Urinary bladder (tissue), 4 donors: ENCODE measurements around the gene RELL2. TPM values are rescaled to one million over a fixed set of nuclear protein-coding genes. Genes with fewer than 3 reads are reported as not detected.
A peak's percentile ranks its signal among the peaks of the same experiment; 100 is the strongest.
"Not testable (repeated sequence)": the region's sequence is repeated elsewhere in the genome, so short reads cannot be mapped to it uniquely, and the experiment has no call there.

Experiments
- DNase-seq: peaks from one replicate; pipeline ENCODE4 v3.0.0-alpha.2; 2015; ENCODE audit errors: extremely low spot score
- H3K27ac ChIP-seq: one replicate; pipeline ENCODE4 v1.5.1; 2013; ENCODE audit warnings: low read depth, mild to moderate bottlenecking, moderate library complexity
- H3K36me3 ChIP-seq: one replicate; pipeline ENCODE4 v1.6.1; 2013; ENCODE audit warnings: mild to moderate bottlenecking, moderate library complexity; ENCODE audit not compliant: insufficient read depth
- H3K4me1 ChIP-seq: one replicate; pipeline ENCODE4 v1.6.1; 2013; ENCODE audit warnings: mild to moderate bottlenecking, moderate library complexity; ENCODE audit not compliant: insufficient read depth
- H3K4me3 ChIP-seq: one replicate; pipeline ENCODE4 v1.5.1; 2013; ENCODE audit warnings: low read depth, low read length
- WGBS: extraction: QIAGEN DNeasy Blood & Tissue Kit; methylation state at CpG from one replicate; pipeline ENCODE4 v1.1.7; 2013; 5-methylcytosine and 5-hydroxymethylcytosine counted together
- polyA plus RNA-seq: library from polyadenylated mRNA; stranded (reverse); fragments of 200-250 nt; gene quantifications from one replicate; pipeline ENCODE4 v1.2.3, GENCODE V29; 2013
- total RNA-seq: library from RNA; depleted of rRNA; stranded (reverse); fragments of >200 nt; gene quantifications from one replicate; pipeline ENCODE4 v1.2.3, GENCODE V29; 2014
- donor health status: healthy with polysubstance abuse.
- donor health status: healthy.

Gene RELL2
- total RNA-seq: 0.53 TPM
- polyA plus RNA-seq: 3.0 TPM

- peak; percentile 66 for DNase-seq
- Histone ChIP-seq H3K4me1 (no peaks in the 10 kb centered on the region), H3K27ac (peak within 1 kb of the TSS; percentile 13), H3K36me3 (peaks cover 3% of the 10 kb centered on the region), H3K4me3 (peak within 1 kb of the TSS; percentile 76)
- under 1% methylated on average over 55 of the region's 55 CpGs for WGBS
These were observed at the start of gene RELL2, which contains the start of gene HDAC3 for GRCh38 chr5:141636413-141637122. Gene RELL2, plus strand, starts transcription at chr5:141636997. Its CDS starts 1,229 bp downstream, at chr5:141638226. Gene HDAC3, minus strand, starts transcription at chr5:141636849. Its CDS starts 59 bp downstream, at chr5:141636790.

GRCh38 chr5:141590127-141590526 lies 46.7 kb upstream of the RELL2 start:
- Histone ChIP-seq H3K4me1 (no peaks in the 10 kb centered on the region), H3K36me3 (no peaks in the 10 kb centered on the region), H3K4me3 (no peak overlapping the region), H3K27ac (no peak overlapping the region)
- WGBS: 79% methylated on average over 2 of the region's 2 CpGs
- no peak for DNase-seq

DNA sequence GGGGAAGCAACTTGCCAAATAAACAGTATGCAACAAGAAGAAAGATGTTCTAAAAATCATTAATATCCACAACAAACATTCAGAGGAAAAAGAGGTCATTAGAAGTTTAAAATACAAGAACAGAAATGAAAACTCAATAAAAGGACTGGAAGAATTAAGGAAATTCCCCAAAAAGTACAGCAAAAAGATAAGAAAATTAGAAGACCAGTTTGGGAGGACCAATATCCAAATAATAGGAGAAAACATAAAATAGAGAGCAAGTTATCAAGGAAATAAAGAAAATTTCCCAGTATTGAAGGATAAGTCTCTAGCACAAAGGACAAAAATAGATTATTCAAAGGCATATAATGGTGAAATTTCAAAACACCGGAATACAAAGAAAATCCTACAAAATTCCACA lies 39.9 kb upstream of the RELL2 start:
- 96% methylated on average over 1 of the region's 1 CpG for WGBS
- H3K4me1 ChIP-seq: no peaks in the 10 kb centered on the region
- no peak overlapping the region for H3K4me3 ChIP-seq
- no peaks in the 10 kb centered on the region for H3K36me3 ChIP-seq
- DNase-seq: no peak
- no peak overlapping the region for H3K27ac ChIP-seq

GRCh38 chr5:141597394-141597793 lies 39.4 kb upstream of the RELL2 start:
- DNase-seq: no peak
- 85% methylated on average over 2 of the region's 2 CpGs for WGBS
- Histone ChIP-seq H3K36me3 (no peaks in the 10 kb centered on the region), H3K4me3 (no peak overlapping the region), H3K4me1 (no peaks in the 10 kb centered on the region), H3K27ac (no peak overlapping the region)

GRCh38 chr5:141597814-141598213 lies 39.0 kb upstream of the RELL2 start:
- no peaks in the 10 kb centered on the region for H3K36me3 ChIP-seq
- no peak overlapping the region for H3K27ac ChIP-seq
- no peaks in the 10 kb centered on the region for H3K4me1 ChIP-seq
- H3K4me3 ChIP-seq: no peak overlapping the region
- DNase-seq: no peak
- WGBS: 93% methylated on average over 2 of the region's 2 CpGs

- Histone ChIP-seq H3K27ac (no peak overlapping the region), H3K4me3 (no peak overlapping the region), H3K36me3 (no peaks in the 10 kb centered on the region), H3K4me1 (no peaks in the 10 kb centered on the region)
- DNase-seq: no peak
- WGBS: 76% methylated on average over 3 of the region's 3 CpGs
These were observed 38.1 kb upstream of the RELL2 start for GRCh38 chr5:141598391-141599345.

DNA sequence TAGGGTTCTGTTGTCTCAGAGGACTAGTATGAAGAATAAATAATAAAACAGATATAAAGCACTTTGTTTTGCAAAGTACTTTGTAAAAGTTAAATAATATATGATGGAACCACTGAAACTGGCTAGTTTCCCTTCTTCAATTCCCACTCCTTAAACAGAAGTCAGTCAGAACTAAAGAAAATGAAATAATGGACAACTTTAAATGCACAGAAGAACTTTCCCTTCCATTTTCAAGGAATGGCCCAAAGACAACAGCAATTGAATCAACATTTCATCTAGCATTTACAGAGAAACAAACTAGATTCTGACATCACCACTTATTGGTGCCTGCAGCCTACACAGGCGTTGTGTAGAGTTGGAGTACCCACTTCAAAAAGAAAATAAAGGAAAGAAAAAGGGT lies 34.2 kb upstream of the RELL2 start:
- Histone ChIP-seq H3K36me3 (no peaks in the 10 kb centered on the region), H3K4me1 (no peaks in the 10 kb centered on the region), H3K4me3 (no peak overlapping the region), H3K27ac (no peak overlapping the region)
- no peak for DNase-seq
- WGBS: 90% methylated on average over 1 of the region's 1 CpG

- no peaks in the 10 kb centered on the region for H3K4me1 ChIP-seq
These were observed 32.7 kb upstream of the RELL2 start for GRCh38 chr5:141603923-141604717.

DNA sequence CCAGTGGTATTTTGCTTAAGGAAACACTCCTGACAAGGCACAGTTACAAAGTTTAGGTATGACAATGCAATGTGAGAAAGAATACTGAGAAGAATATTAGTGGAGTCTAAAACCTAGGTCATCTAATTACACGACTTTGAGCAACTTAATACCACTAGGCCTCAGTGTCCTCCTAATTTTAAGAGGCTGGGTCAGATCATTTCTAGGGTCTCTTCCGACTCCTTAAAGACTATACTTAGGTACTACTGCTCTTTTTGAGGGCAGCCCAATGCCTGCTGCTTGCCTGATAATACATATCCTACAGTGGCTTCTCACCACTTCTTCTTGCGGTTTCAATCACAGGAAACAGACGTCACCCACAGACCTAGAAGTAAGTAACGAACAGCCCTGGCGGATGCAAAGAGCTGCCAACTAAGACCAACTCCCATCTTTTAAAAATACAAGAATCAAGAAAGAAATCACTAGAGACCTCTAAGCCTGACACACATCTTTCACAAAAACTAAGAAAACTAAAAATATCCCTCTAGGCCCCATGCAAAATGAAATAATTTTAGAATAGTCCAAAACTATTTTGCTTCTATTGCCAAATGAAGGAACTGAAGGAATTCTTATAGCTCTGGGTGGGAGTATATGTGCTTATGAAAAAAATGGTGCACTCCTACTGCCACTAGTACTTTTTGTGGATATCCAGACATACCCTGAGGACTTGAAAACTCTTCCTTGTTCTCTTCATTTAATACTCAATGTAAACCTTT lies 31.1 kb upstream of the RELL2 start:
- H3K4me1 ChIP-seq: no peaks in the 10 kb centered on the region
- peak overlapping the region; percentile 16 for H3K27ac ChIP-seq
- WGBS: 66% methylated on average over 6 of the region's 6 CpGs
- H3K4me3 ChIP-seq: no peak overlapping the region
- no peaks in the 10 kb centered on the region for H3K36me3 ChIP-seq
- no peak for DNase-seq

More at GRCh38 chr5:141603923-141604717, 32.7 kb upstream of the RELL2 start:
- Histone ChIP-seq H3K36me3 (no peaks in the 10 kb centered on the region), H3K27ac (no peak overlapping the region), H3K4me3 (no peak overlapping the region)
- 57% methylated on average over 6 of the region's 6 CpGs for WGBS
- DNase-seq: peak; percentile 23

DNA sequence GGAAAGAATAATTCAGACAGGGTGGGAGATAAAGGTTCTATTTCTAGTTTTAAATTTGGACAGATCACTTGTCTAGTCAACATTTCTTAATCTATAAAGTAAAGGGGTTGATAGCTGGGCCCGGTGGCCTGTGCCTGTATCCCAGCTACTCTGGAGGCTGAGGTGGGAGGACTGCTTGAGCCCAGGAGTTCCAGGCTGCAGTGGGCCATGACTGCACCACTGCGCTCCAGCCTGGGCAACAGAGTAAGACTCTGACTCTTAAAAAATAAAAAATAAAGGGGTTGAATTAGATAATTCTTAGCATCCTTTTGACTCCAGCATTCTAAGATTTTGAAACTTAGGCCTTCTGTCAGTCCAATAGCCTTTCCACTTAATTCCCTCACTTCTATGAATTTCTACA lies 28.8 kb upstream of the RELL2 start:
- no peak overlapping the region for H3K27ac ChIP-seq
- no peak for DNase-seq
- no peak overlapping the region for H3K4me3 ChIP-seq
- 74% methylated on average over 2 of the region's 2 CpGs for WGBS
- no peaks in the 10 kb centered on the region for H3K36me3 ChIP-seq
- H3K4me1 ChIP-seq: no peaks in the 10 kb centered on the region

DNA sequence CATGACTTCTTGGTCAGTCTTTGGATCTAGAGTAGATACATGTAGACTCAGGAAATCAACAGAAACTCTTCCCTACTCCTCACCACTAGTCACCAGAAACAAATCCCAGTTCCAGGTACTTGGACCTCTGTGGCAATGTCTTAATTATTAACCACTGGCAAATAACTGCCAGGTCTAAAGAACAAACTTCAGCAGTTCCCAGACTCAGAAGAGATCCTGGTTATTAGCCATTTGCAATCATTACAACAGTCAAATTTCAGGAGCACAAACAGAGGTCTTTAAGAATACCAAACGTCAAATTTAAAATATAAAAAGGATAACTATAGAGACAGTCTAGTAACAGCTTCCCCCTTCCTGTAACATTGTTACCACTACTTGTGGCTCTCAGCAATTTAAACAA lies 28.2 kb upstream of the RELL2 start:
- H3K4me1 ChIP-seq: no peaks in the 10 kb centered on the region
- no peaks in the 10 kb centered on the region for H3K36me3 ChIP-seq
- no peak overlapping the region for H3K27ac ChIP-seq
- WGBS: 78% methylated on average over 1 of the region's 1 CpG
- H3K4me3 ChIP-seq: no peak overlapping the region
- DNase-seq: no peak

DNA sequence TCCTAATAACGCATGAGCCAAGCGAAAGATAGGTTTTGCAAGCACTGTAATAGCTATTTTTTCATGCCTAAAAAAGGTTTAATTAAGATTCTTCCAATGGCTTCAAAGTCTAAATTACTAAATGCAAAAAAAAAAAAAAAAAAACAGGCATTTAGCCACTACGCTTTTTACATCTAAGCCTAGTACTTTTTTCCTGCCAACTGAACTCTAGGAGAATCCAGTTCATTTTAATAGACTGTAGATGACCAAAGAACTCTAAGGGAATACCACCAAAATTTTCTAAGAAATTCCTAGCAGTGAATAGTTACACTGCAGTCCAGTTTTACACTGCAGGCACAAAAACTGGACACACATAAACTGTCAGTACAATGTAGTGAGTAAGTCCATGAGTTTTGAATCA lies 27.8 kb upstream of the RELL2 start:
- Histone ChIP-seq H3K4me1 (no peaks in the 10 kb centered on the region), H3K36me3 (no peaks in the 10 kb centered on the region), H3K27ac (no peak overlapping the region), H3K4me3 (no peak overlapping the region)
- WGBS: 94% methylated on average over 3 of the region's 3 CpGs
- DNase-seq: no peak

DNA sequence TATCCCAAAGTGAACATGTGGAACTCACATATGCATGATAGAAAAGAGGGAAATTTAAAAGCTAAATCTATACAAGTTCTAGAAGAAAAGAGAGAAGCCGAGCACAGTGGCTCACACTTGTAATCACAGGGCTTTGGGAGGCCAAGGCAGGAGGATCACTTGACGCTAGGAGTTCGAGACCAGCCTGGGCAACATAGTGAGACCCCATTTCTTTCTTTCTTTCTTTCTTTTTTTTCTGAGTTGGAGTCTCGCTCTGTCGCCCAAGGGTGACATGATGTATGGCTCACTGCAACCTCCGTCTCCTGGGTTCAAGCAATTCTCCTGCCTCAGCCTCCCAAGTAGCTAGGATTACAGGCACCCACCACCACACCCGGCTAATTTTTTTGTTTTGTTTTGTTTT lies 26.9 kb upstream of the RELL2 start:
- WGBS: 99% methylated on average over 7 of the region's 7 CpGs
- not testable (repeated sequence) for H3K4me3 ChIP-seq, DNase-seq, H3K27ac ChIP-seq, H3K4me1 ChIP-seq, H3K36me3 ChIP-seq
